HepG2 (cell line): ENCODE measurements around the gene SERPINA3. TPM values are rescaled to one million over a fixed set of nuclear protein-coding genes. Genes with fewer than 3 reads are reported as not detected.
"Not testable (repeated sequence)": the region's sequence is repeated elsewhere in the genome, so short reads cannot be mapped to it uniquely, and the experiment has no call there.

Source experiments
- ATAC-seq: fragments of 200-7000 bp; cut with Tn5 transposase; 3 replicates; pipeline ENCODE4 v1.9.1; 2020; ENCODE audit warnings: mild to moderate bottlenecking, moderate library complexity
- BruUV-seq: library from RNA; stranded (reverse); fragments of 400-500 nt; replicated peaks from 2 replicates; lab custom pipeline; 2021; lab: Mats Ljungman, UMichigan
- CTCF ChIA-PET: fragments of 300-600 bp; formaldehyde crosslinking; extraction: SDS; loops from one replicate; lab custom pipeline; 2021; ENCODE audit warnings: low total read pairs, inconsistent platforms, low intra/inter-chr PET ratio; lab: Yijun Ruan, JAX
- POLR2A ChIA-PET: fragments of 350-600 bp; sonication (Branson Sonifier 250); formaldehyde crosslinking; loops from one replicate; lab custom pipeline; 2020; ENCODE audit warnings: antibody characterized with exemption, inconsistent platforms; lab: Yijun Ruan, JAX
- DNase-seq: peaks from one replicate; pipeline ENCODE4 v3.0.0-alpha.2; 2015; ENCODE audit warnings: low spot score
- FAIRE-seq: peaks from 3 replicates; lab custom pipeline; 2011; peaks lifted over from hg19 to GRCh38; lab: Jason Lieb, UNC
- H2AFZ ChIP-seq: one replicate; pipeline ENCODE4 v1.6.1; 2011; ENCODE audit warnings: low read length, inconsistent platforms
- H3K27ac ChIP-seq: fragments of 300-600 bp; 3 replicates; pipeline ENCODE4 v1.8.0; 2011; ENCODE audit warnings: mixed run types, mild to moderate bottlenecking, mixed read lengths, low read length, inconsistent platforms; ENCODE audit not compliant: insufficient read depth; ENCODE audit errors: extremely low read length
- H3K27me3 ChIP-seq, 2 experiments: fragments of 200-600 bp in 1 of 2; 2 replicates in 1 of 2; 3 replicates in 1 of 2; pipeline versions ENCODE4 v1.6.0 to v1.8.0; 2011; ENCODE audit warnings: low read length in 2 of 2, mild to moderate bottlenecking in 2 of 2, moderate library complexity in 2 of 2, inconsistent platforms in 1 of 2; ENCODE audit not compliant: insufficient read depth in 2 of 2, control insufficient read depth in 1 of 2
- H3K36me3 ChIP-seq, 2 experiments: fragments of 200-600 bp in 1 of 2; replicated peaks in 1 of 2; 2 replicates in 1 of 2; 3 replicates in 1 of 2; pipeline versions ENCODE4 v1.5.1 to v1.8.0; 2011; ENCODE audit warnings: low read length in 2 of 2, inconsistent platforms in 1 of 2; ENCODE audit not compliant: insufficient read depth in 2 of 2, control insufficient read depth in 1 of 2
- H3K4me1 ChIP-seq: 2 replicates; pipeline ENCODE4 v1.5.1; 2012; ENCODE audit warnings: low read length, inconsistent platforms; ENCODE audit not compliant: insufficient read depth
- H3K4me2 ChIP-seq: 2 replicates; pipeline ENCODE4 v1.6.0; 2011; ENCODE audit warnings: low read depth, low read length, inconsistent platforms
- H3K4me3 ChIP-seq, 3 experiments: fragments of 200-600 bp in 1 of 3; sonication (generic), shearing (Covaris generic) in 1 of 3; replicated peaks in 1 of 3; 2 replicates each; pipeline ENCODE4 v1.5.1; 2011 to 2016; ENCODE audit warnings: low read length in 3 of 3, inconsistent platforms in 2 of 3, low read depth in 2 of 3, mild to moderate bottlenecking in 2 of 3, control low read depth in 1 of 3, mixed read lengths in 1 of 3; ENCODE audit not compliant: insufficient read depth in 1 of 3
- H3K79me2 ChIP-seq: one replicate; pipeline ENCODE4 v1.6.1; 2011; ENCODE audit warnings: low read length, inconsistent platforms; ENCODE audit not compliant: insufficient read depth
- H3K9ac ChIP-seq: 2 replicates; pipeline ENCODE4 v1.6.0; 2011; ENCODE audit warnings: mild to moderate bottlenecking, low read depth, low read length, inconsistent platforms; ENCODE audit not compliant: insufficient read depth
- H3K9me3 ChIP-seq: 2 replicates; pipeline ENCODE4 v1.5.1; 2012; ENCODE audit warnings: mild to moderate bottlenecking, low read length
- H4K20me1 ChIP-seq: 2 replicates; pipeline ENCODE4 v1.6.0; 2011; ENCODE audit warnings: inconsistent platforms, mild to moderate bottlenecking, low read length, moderate library complexity; ENCODE audit not compliant: insufficient read depth
- MAFK ChIP-seq, 2 experiments: IDR thresholded peaks in 1 of 2; conservative IDR thresholded peaks in 1 of 2; 2 replicates each; pipeline ENCODE4 v1.6.1; 2011; ENCODE audit warnings: improper control_type of control experiment in 2 of 2, low read length in 2 of 2
- TBP ChIP-seq: sonication (generic); formaldehyde crosslinking; IDR thresholded peaks from 2 replicates; pipeline ENCODE4 v1.5.0; 2020; ENCODE audit warnings: missing genetic modification reagents
- ZBTB20 ChIP-seq: sonication (generic); formaldehyde crosslinking; IDR thresholded peaks from 2 replicates; pipeline ENCODE4 v1.8.1; 2023; ENCODE audit warnings: missing genetic modification reagents, low read depth, mild to moderate bottlenecking, borderline replicate concordance
- ZKSCAN8 ChIP-seq: IDR thresholded peaks from 2 replicates; pipeline ENCODE4 v1.6.1; 2016; ENCODE audit warnings: borderline replicate concordance, missing genetic modification reagents, missing compliant biosample characterization
- ZNF687 ChIP-seq: sonication (generic); formaldehyde crosslinking; IDR thresholded peaks from 2 replicates; pipeline ENCODE4 v1.5.1; 2020; ENCODE audit warnings: mild to moderate bottlenecking, missing genetic modification reagents, moderate library complexity
- WGBS: methylation state at CpG from one replicate; pipeline ENCODE4 v1.1.6; 2017; ENCODE audit warnings: low lambda C conversion rate; 5-methylcytosine and 5-hydroxymethylcytosine counted together
- in situ Hi-C: cut with HindIII; loops from 2 replicates; pipeline ENCODE4 v1.10.0; 2017; ENCODE audit warnings: low pct_unique_long_range_greater_than_20kb; ENCODE audit not compliant: extremely low pct_ligation_motif_present
- intact Hi-C: fragments of 100-400 bp; cut with micrococcal nuclease; formaldehyde crosslinking; loops from one replicate; pipeline ENCODE4 v1.10.0; 2022; ENCODE audit not compliant: unreplicated experiment
- polyA plus RNA-seq, 8 experiments: library from polyadenylated mRNA; depleted of rRNA in 3 of 8; stranded (reverse) in 7 of 8; unstranded in 1 of 8; fragments of >200 nt; fragmentation: Illumina TruSeq in 4 of 8; extraction: Trizol in 4 of 8; gene quantifications; 2 replicates each; pipeline versions ENCODE4 v1.2.1 to v1.2.3, GENCODE V29; 2011 to 2016; ENCODE audit warnings: low read depth in 4 of 8, missing spikeins in 1 of 8, mixed read lengths in 1 of 8; ENCODE audit not compliant: insufficient read depth in 1 of 8
- total RNA-seq, 5 experiments: library from RNA; depleted of rRNA; stranded (reverse); fragments of >200 nt; fragmentation: Illumina TruSeq; extraction: Trizol; gene quantifications; 2 replicates each; pipeline ENCODE4 v1.2.3, GENCODE V29; 2016; ENCODE audit warnings: low read depth in 1 of 5

The SERPINA3 gene
- total and polyA plus RNA-seq, 2 of the 13 experiments (the other 11 are each of a cell fraction or from before 2014, with no cell fraction given) = 825 to 2,200 TPM

- no peaks in the 10 kb centered on the region for H3K9me3 ChIP-seq
- CTCF ChIA-PET = no interaction called here
- peaks cover 78% of the 10 kb centered on the region for H3K4me1 ChIP-seq
- no TSS peak for BruUV-seq
- in situ Hi-C loops (no loop called here), intact Hi-C loops (no loop called here)
- no peak overlapping the region for H2AFZ ChIP-seq
- TF ChIP-seq ZNF687 (CRISPR knock-in tag) (peak; percentile 51), MAFK (conservative IDR thresholded peaks at IDR 0.05 in 1 of 2, IDR thresholded peaks at IDR 0.05 in 1 of 2; ENCODE audit: low read length in 2 of 2) (peak; percentile 72 to 73), TBP (CRISPR knock-in tag) (no peak), ZKSCAN8 (CRISPR knock-in tag) (no peak), ZBTB20 (CRISPR knock-in tag) (no peak)
- no peak for ATAC-seq
- WGBS = 100% methylated on average over 2 of the region's 5 CpGs
- H3K9ac ChIP-seq = no peak overlapping the region
- H4K20me1 ChIP-seq = no peaks in the 10 kb centered on the region
- H3K79me2 ChIP-seq = no peaks in the 10 kb centered on the region
- POLR2A ChIA-PET = interaction anchor here (1.0 to 8.1 kb wide), 2 partner anchors 18 to 23 kb away, joined by 4 to 96 read pairs; no protein-coding TSS in a partner anchor
- no peak overlapping the region for H3K4me2 ChIP-seq
- FAIRE-seq = no peak
- H3K27me3 ChIP-seq = no peaks in the 10 kb centered on the region
- H3K36me3 ChIP-seq = no peaks in the 10 kb centered on the region
- no peak for DNase-seq
- H3K27ac ChIP-seq = no peak overlapping the region
- H3K4me3 ChIP-seq = no peak overlapping the region
Measured at GRCh38 chr14:94575730-94576585, 36.2 kb upstream of the SERPINA3 start.

GRCh38 chr14:94577472-94577871 lies 34.7 kb upstream of the SERPINA3 start:
- peaks cover 75% of the 10 kb centered on the region for H3K4me1 ChIP-seq
- POLR2A ChIA-PET = interaction anchor here (1.1 to 1.5 kb wide), 2 partner anchors 16 to 22 kb away, joined by 3 to 4 read pairs; partner anchors contain the start of gene SERPINA4
- FAIRE-seq, H3K4me3 ChIP-seq, CTCF ChIA-PET, H3K27me3 ChIP-seq, DNase-seq, ATAC-seq, H2AFZ ChIP-seq, H4K20me1 ChIP-seq, intact Hi-C loops, H3K4me2 ChIP-seq, BruUV-seq, H3K36me3 ChIP-seq, H3K9me3 ChIP-seq, H3K27ac ChIP-seq, H3K9ac ChIP-seq, in situ Hi-C loops: not testable (repeated sequence)
- H3K79me2 ChIP-seq = peaks cover 13% of the 10 kb centered on the region
